ENCODE results near the gene CTDNEP1.

Gene CTDNEP1

GRCh38 chr17:7290166-7290565 is 38.6 kb upstream of the CTDNEP1 start:
- no peak overlapping the region for H3K4me2 ChIP-seq (ENCODE audit: low read length)
- no peaks in the 10 kb centered on the region for H3K36me3 ChIP-seq (ENCODE audit: control insufficient read depth, low read length)
- TF ChIP-seq, protein P1, sequence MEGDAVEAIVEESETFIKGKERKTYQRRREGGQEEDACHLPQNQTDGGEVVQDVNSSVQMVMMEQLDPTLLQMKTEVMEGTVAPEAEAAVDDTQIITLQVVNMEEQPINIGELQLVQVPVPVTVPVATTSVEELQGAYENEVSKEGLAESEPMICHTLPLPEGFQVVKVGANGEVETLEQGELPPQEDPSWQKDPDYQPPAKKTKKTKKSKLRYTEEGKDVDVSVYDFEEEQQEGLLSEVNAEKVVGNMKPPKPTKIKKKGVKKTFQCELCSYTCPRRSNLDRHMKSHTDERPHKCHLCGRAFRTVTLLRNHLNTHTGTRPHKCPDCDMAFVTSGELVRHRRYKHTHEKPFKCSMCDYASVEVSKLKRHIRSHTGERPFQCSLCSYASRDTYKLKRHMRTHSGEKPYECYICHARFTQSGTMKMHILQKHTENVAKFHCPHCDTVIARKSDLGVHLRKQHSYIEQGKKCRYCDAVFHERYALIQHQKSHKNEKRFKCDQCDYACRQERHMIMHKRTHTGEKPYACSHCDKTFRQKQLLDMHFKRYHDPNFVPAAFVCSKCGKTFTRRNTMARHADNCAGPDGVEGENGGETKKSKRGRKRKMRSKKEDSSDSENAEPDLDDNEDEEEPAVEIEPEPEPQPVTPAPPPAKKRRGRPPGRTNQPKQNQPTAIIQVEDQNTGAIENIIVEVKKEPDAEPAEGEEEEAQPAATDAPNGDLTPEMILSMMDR (IDR thresholded peaks at IDR 0.05; ENCODE audit: low read depth, low read length, poor library complexity, severe bottlenecking) = no peak
- TF ChIP-seq EZH2phosphoT487 (IDR thresholded peaks at IDR 0.05; ENCODE audit: borderline replicate concordance, low read length) = no peak
- H3K27ac ChIP-seq (ENCODE audit: low read depth, low read length) = no peak overlapping the region
- H4K20me1 ChIP-seq (ENCODE audit: control insufficient read depth, insufficient read depth, low read depth, low read length) = no peaks in the 10 kb centered on the region
- H3K79me2 ChIP-seq (ENCODE audit: control insufficient read depth, low read length) = no peaks in the 10 kb centered on the region
- no peaks in the 10 kb centered on the region for H3K9me2 ChIP-seq (replicated peaks; ENCODE audit: control insufficient read depth, low read length)
- H3K4me3 ChIP-seq (ENCODE audit: low read length) = no peak overlapping the region
- peaks cover 10% of the 10 kb centered on the region for H3K4me1 ChIP-seq (ENCODE audit: control insufficient read depth, low read length)
- H3K9me3 ChIP-seq (ENCODE audit: control insufficient read depth, insufficient read depth, low read length) = no peaks in the 10 kb centered on the region
- peaks cover 71% of the 10 kb centered on the region for H3K27me3 ChIP-seq (ENCODE audit: control insufficient read depth, low read length)
- H3F3A ChIP-seq (ENCODE audit: control insufficient read depth, insufficient read depth) = 0 out of 2 replicates have a peak, but pooled peaks cover 2% of the 10 kb centered on the region

- Histone ChIP-seq H3K4me2 (ENCODE audit: low read length) (no peak overlapping the region), H3F3A (ENCODE audit: control insufficient read depth, insufficient read depth) (0 out of 2 replicates have a peak, but pooled peaks cover 2% of the 10 kb centered on the region), H4K20me1 (ENCODE audit: control insufficient read depth, insufficient read depth, low read depth, low read length) (no peaks in the 10 kb centered on the region), H3K79me2 (ENCODE audit: control insufficient read depth, low read length) (no peaks in the 10 kb centered on the region), H3K27ac (ENCODE audit: low read depth, low read length) (no peak overlapping the region), H3K4me1 (ENCODE audit: control insufficient read depth, low read length) (peaks cover 4% of the 10 kb centered on the region; the same call in 1 of the 2 replicates), H3K9me2 (replicated peaks; ENCODE audit: control insufficient read depth, low read length) (no peaks in the 10 kb centered on the region), H3K4me3 (ENCODE audit: low read length) (no peak overlapping the region), H3K27me3 (ENCODE audit: control insufficient read depth, low read length) (peaks cover 71% of the 10 kb centered on the region), H3K9me3 (ENCODE audit: control insufficient read depth, insufficient read depth, low read length) (no peaks in the 10 kb centered on the region), H3K36me3 (ENCODE audit: control insufficient read depth, low read length) (no peaks in the 10 kb centered on the region)
- no peak for TF ChIP-seq EZH2phosphoT487 (IDR thresholded peaks at IDR 0.05; ENCODE audit: borderline replicate concordance, low read length)
- TF ChIP-seq, protein P1 (IDR thresholded peaks at IDR 0.05; ENCODE audit: low read depth, low read length, poor library complexity, severe bottlenecking) = no peak
These were observed 37.9 kb upstream of the CTDNEP1 start for GRCh38 chr17:7289256-7290032.

GRCh38 chr17:7285679-7286078 is 34.1 kb upstream of the CTDNEP1 start:
- Histone ChIP-seq H3K4me2 (ENCODE audit: low read length) (no peak overlapping the region), H3K9me2 (replicated peaks; ENCODE audit: control insufficient read depth, low read length) (no peaks in the 10 kb centered on the region), H3K4me3 (ENCODE audit: low read length) (no peak overlapping the region), H3K36me3 (ENCODE audit: control insufficient read depth, low read length) (no peaks in the 10 kb centered on the region), H3K79me2 (ENCODE audit: control insufficient read depth, low read length) (no peaks in the 10 kb centered on the region), H4K20me1 (ENCODE audit: control insufficient read depth, insufficient read depth, low read depth, low read length) (no peaks in the 10 kb centered on the region), H3K27me3 (ENCODE audit: control insufficient read depth, low read length) (peaks cover 53% of the 10 kb centered on the region), H3K27ac (ENCODE audit: low read depth, low read length) (no peak overlapping the region), H3K4me1 (ENCODE audit: control insufficient read depth, low read length) (peaks cover 23% of the 10 kb centered on the region), H3F3A (ENCODE audit: control insufficient read depth, insufficient read depth) (peaks cover 3% of the 10 kb centered on the region; the same call in 1 of the 2 replicates), H3K9me3 (ENCODE audit: control insufficient read depth, insufficient read depth, low read length) (no peaks in the 10 kb centered on the region)
- TF ChIP-seq, protein P1 (IDR thresholded peaks at IDR 0.05; ENCODE audit: low read depth, low read length, poor library complexity, severe bottlenecking) = no peak
- TF ChIP-seq EZH2phosphoT487 (IDR thresholded peaks at IDR 0.05; ENCODE audit: borderline replicate concordance, low read length) = no peak
